Trophoblast cell (in vitro differentiated cells and primary cell): ENCODE data around the gene OR13C5.

Experiments
- DNase-seq, 2 donors: peaks; one replicate each; pipeline ENCODE4 v3.0.0-alpha.2; 2016
- H2AFZ ChIP-seq: 2 replicates; pipeline ENCODE4 v1.6.1; 2013; ENCODE audit warnings: low read length, moderate library complexity, mild to moderate bottlenecking; ENCODE audit not compliant: insufficient read depth, poor library complexity
- H2AK5ac ChIP-seq: 2 replicates; pipeline ENCODE4 v1.6.1; 2013; ENCODE audit warnings: mild to moderate bottlenecking, low read length
- H2BK120ac ChIP-seq: 2 replicates; pipeline ENCODE4 v1.6.1; 2013; ENCODE audit warnings: low read length, mild to moderate bottlenecking, moderate library complexity; ENCODE audit not compliant: insufficient read depth, poor library complexity
- H2BK12ac ChIP-seq: 2 replicates; pipeline ENCODE4 v1.6.1; 2013; ENCODE audit warnings: mild to moderate bottlenecking, low read length, moderate library complexity
- H2BK5ac ChIP-seq: 2 replicates; pipeline ENCODE4 v1.6.1; 2013; ENCODE audit warnings: low read length, low read depth, moderate library complexity, mild to moderate bottlenecking; ENCODE audit not compliant: poor library complexity
- H3K14ac ChIP-seq: 2 replicates; pipeline ENCODE4 v1.6.1; 2013; ENCODE audit warnings: mild to moderate bottlenecking, low read length
- H3K18ac ChIP-seq: 2 replicates; pipeline ENCODE4 v1.6.1; 2013; ENCODE audit warnings: mild to moderate bottlenecking, low read length
- H3K23ac ChIP-seq: 2 replicates; pipeline ENCODE4 v1.6.1; 2013; ENCODE audit warnings: low read length
- H3K27ac ChIP-seq: 2 replicates; pipeline ENCODE4 v1.5.1; 2013; ENCODE audit warnings: low read depth, mild to moderate bottlenecking, inconsistent platforms, low read length, moderate library complexity
- H3K27me3 ChIP-seq: 2 replicates; pipeline ENCODE4 v1.6.1; 2013; ENCODE audit warnings: inconsistent platforms, mild to moderate bottlenecking, low read length, moderate library complexity; ENCODE audit not compliant: insufficient read depth
- H3K36me3 ChIP-seq, 2 experiments: 1 replicate in 1 of 2; 2 replicates in 1 of 2; pipeline ENCODE4 v1.6.1; 2013; ENCODE audit warnings: low read length in 2 of 2, mild to moderate bottlenecking in 2 of 2, moderate library complexity in 1 of 2; ENCODE audit not compliant: insufficient read depth in 2 of 2, control insufficient read depth in 1 of 2
- H3K4ac ChIP-seq: 2 replicates; pipeline ENCODE4 v1.6.1; 2013; ENCODE audit warnings: low read depth, mild to moderate bottlenecking, low read length, moderate library complexity
- H3K4me1 ChIP-seq, 2 experiments: 1 replicate in 1 of 2; 2 replicates in 1 of 2; pipeline ENCODE4 v1.6.1; 2013; ENCODE audit warnings: low read length in 2 of 2, mild to moderate bottlenecking in 2 of 2, moderate library complexity in 1 of 2; ENCODE audit not compliant: insufficient read depth in 2 of 2, control insufficient read depth in 1 of 2
- H3K4me2 ChIP-seq: 2 replicates; pipeline ENCODE4 v1.6.1; 2013; ENCODE audit warnings: inconsistent platforms, mild to moderate bottlenecking, low read length, moderate library complexity
- H3K4me3 ChIP-seq: 2 replicates; pipeline ENCODE4 v1.5.1; 2013; ENCODE audit warnings: mild to moderate bottlenecking, low read depth, low read length, inconsistent platforms
- H3K79me1 ChIP-seq: one replicate; pipeline ENCODE4 v1.6.1; 2013; ENCODE audit warnings: low read length
- H3K79me2 ChIP-seq: 2 replicates; pipeline ENCODE4 v1.6.1; 2013; ENCODE audit warnings: low read length, mild to moderate bottlenecking; ENCODE audit not compliant: control insufficient read depth, insufficient read depth, poor library complexity
- H3K9ac ChIP-seq: 2 replicates; pipeline ENCODE4 v1.6.1; 2013; ENCODE audit warnings: mild to moderate bottlenecking, low read length
- H3K9me3 ChIP-seq: 2 replicates; pipeline ENCODE4 v1.6.1; 2013; ENCODE audit warnings: low read depth, mild to moderate bottlenecking, control low read depth, inconsistent platforms, low read length; ENCODE audit not compliant: insufficient read depth
- H4K12ac ChIP-seq: 2 replicates; pipeline ENCODE4 v1.6.1; 2013; ENCODE audit warnings: low read depth, mild to moderate bottlenecking, low read length, moderate library complexity
- H4K8ac ChIP-seq: 2 replicates; pipeline ENCODE4 v1.6.1; 2013; ENCODE audit warnings: low read depth, mild to moderate bottlenecking, low read length, moderate library complexity
- H4K91ac ChIP-seq: one replicate; pipeline ENCODE4 v1.6.1; 2013; ENCODE audit warnings: low read depth, mild to moderate bottlenecking, low read length, moderate library complexity
- WGBS: extraction: QIAGEN DNeasy Blood & Tissue Kit; methylation state at CpG from one replicate; pipeline ENCODE4 v1.1.7; 2013; ENCODE audit warnings: missing lambda C conversion rate; ENCODE audit not compliant: insufficient read length, insufficient coverage; ENCODE audit errors: extremely low coverage; 5-methylcytosine and 5-hydroxymethylcytosine counted together

The OR13C5 gene

DNA sequence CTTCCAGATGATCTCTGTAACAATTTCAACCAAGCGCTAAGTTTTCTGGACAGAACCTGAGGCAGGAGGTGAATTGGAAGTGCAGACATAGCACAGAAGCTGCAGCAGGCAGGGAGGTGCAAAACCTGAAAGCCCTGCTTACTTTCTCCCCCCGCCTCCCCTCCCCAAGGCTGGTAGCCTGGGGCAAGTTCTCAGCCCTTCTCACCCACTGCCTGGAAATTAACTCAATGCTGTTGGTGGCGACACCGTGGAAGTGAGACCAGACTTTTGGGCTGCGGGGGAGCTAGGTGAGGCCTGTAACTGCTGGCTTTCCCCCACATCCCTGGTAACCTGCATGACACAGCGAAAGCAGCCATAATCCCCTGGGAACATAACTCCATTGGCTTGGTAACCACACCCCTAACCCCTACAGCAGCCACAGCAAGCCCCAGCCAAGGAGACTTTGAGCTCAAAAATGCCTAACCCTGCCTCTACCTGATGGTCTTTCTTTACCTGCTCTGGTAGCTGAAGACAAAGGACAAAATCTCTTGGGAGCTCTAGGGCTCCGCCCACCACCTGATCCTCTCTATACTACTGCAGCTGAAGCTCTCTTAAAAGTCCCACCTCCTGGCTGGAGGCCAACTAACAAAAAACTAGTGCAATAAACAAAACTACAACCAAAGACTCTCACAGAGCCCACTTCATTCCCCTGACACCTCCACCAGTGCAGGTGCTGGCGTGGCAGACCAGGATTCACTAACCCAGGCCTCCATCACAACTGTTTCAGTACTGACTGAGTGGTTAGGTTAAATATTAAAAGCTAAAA lies 42.2 kb downstream of the OR13C5 start:
- Histone ChIP-seq H3K9me3 (no peaks in the 10 kb centered on the region), H2BK12ac (no peak overlapping the region), H3K4me3 (no peak overlapping the region), H3K27ac (no peak overlapping the region), H4K12ac (no peak overlapping the region), H3K4me1 (peaks cover 0 to 6% of the 10 kb centered on the region in 2 experiments), H3K4me2 (no peak overlapping the region), H4K8ac (no peak overlapping the region), H2BK5ac (no peak overlapping the region), H3K27me3 (no peaks in the 10 kb centered on the region), H3K23ac (no peak overlapping the region), H2AK5ac (no peak overlapping the region), H3K9ac (no peak overlapping the region), H3K14ac (no peak overlapping the region), H4K91ac (no peak overlapping the region), H2BK120ac (no peak overlapping the region), H3K18ac (no peak overlapping the region), H3K36me3 (no peaks in the 10 kb centered on the region), H3K79me1 (no peaks in the 10 kb centered on the region), H3K79me2 (no peaks in the 10 kb centered on the region), H3K4ac (no peak overlapping the region), H2AFZ (no peak overlapping the region)
- WGBS = no CpG with 5 or more reads among the region's 8 CpGs
- no peak for DNase-seq

DNA sequence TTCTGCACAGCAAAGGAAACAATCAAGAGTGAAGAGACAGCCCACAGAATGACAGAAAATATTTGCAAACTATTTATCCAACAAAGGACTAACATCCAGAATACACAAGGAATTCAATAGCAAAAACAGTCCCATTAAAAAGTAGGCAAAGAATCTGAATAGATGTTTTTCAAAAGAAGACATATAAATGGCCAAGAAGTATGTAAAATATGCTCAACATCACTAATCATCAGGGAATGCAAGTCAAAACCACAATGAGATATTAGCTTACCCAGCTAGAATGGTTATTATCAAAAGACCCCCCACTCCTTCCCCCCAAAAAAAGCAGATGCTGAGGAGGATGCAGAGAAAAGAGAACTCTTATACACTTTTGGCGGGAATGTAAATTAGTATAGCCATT lies 43.7 kb downstream of the OR13C5 start:
- Histone ChIP-seq H2BK120ac (no peak overlapping the region), H3K14ac (no peak overlapping the region), H3K4ac (no peak overlapping the region), H3K36me3 (no peaks in the 10 kb centered on the region), H3K79me1 (no peaks in the 10 kb centered on the region), H3K27me3 (no peaks in the 10 kb centered on the region), H3K18ac (no peak overlapping the region), H3K9ac (no peak overlapping the region), H2AFZ (no peak overlapping the region), H4K91ac (no peak overlapping the region), H3K4me2 (no peak overlapping the region), H2BK12ac (no peak overlapping the region), H3K4me1 (peaks cover 0 to 6% of the 10 kb centered on the region in 2 experiments), H3K9me3 (no peaks in the 10 kb centered on the region), H4K12ac (no peak overlapping the region), H3K27ac (no peak overlapping the region), H2BK5ac (no peak overlapping the region), H3K79me2 (no peaks in the 10 kb centered on the region), H3K23ac (no peak overlapping the region), H3K4me3 (no peak overlapping the region), H2AK5ac (no peak overlapping the region), H4K8ac (no peak overlapping the region)
- no peak for DNase-seq
- WGBS = no CpG with 5 or more reads among the region's 1 CpG

GRCh38 chr9:104553261-104553660 lies 46.0 kb downstream of the OR13C5 start:
- no peaks in the 10 kb centered on the region for H3K79me2 ChIP-seq
- H2AK5ac ChIP-seq = no peak overlapping the region
- H3K79me1 ChIP-seq = no peaks in the 10 kb centered on the region
- H2AFZ ChIP-seq = no peak overlapping the region
- no peak overlapping the region for H3K27ac ChIP-seq
- H3K14ac ChIP-seq = no peak overlapping the region
- H2BK12ac ChIP-seq = no peak overlapping the region
- H3K9ac ChIP-seq = no peak overlapping the region
- no peaks in the 10 kb centered on the region for H3K9me3 ChIP-seq
- no peak overlapping the region for H4K12ac ChIP-seq
- H3K23ac ChIP-seq = no peak overlapping the region
- no peak overlapping the region for H2BK120ac ChIP-seq
- H4K8ac ChIP-seq = no peak overlapping the region
- no peak overlapping the region for H4K91ac ChIP-seq
- no peak overlapping the region for H3K4me3 ChIP-seq
- peaks cover 0 to 6% of the 10 kb centered on the region in 2 experiments for H3K4me1 ChIP-seq
- WGBS = no CpG with 5 or more reads among the region's 1 CpG
- H3K4ac ChIP-seq = no peak overlapping the region
- H3K18ac ChIP-seq = no peak overlapping the region
- no peak overlapping the region for H2BK5ac ChIP-seq
- no peaks in the 10 kb centered on the region for H3K36me3 ChIP-seq
- H3K27me3 ChIP-seq = no peaks in the 10 kb centered on the region
- H3K4me2 ChIP-seq = no peak overlapping the region
- DNase-seq = no peak
